HG03139 (cell line): Measurements from ENCODE around the gene HOXD12.

Experiments
- ATAC-seq: cut with Tn5 transposase; IDR thresholded peaks from one replicate; pipeline ENCODE4 v1.9.1; 2021; ENCODE audit not compliant: unreplicated experiment

HOXD12 gene, protein sequence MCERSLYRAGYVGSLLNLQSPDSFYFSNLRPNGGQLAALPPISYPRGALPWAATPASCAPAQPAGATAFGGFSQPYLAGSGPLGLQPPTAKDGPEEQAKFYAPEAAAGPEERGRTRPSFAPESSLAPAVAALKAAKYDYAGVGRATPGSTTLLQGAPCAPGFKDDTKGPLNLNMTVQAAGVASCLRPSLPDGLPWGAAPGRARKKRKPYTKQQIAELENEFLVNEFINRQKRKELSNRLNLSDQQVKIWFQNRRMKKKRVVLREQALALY

DNA sequence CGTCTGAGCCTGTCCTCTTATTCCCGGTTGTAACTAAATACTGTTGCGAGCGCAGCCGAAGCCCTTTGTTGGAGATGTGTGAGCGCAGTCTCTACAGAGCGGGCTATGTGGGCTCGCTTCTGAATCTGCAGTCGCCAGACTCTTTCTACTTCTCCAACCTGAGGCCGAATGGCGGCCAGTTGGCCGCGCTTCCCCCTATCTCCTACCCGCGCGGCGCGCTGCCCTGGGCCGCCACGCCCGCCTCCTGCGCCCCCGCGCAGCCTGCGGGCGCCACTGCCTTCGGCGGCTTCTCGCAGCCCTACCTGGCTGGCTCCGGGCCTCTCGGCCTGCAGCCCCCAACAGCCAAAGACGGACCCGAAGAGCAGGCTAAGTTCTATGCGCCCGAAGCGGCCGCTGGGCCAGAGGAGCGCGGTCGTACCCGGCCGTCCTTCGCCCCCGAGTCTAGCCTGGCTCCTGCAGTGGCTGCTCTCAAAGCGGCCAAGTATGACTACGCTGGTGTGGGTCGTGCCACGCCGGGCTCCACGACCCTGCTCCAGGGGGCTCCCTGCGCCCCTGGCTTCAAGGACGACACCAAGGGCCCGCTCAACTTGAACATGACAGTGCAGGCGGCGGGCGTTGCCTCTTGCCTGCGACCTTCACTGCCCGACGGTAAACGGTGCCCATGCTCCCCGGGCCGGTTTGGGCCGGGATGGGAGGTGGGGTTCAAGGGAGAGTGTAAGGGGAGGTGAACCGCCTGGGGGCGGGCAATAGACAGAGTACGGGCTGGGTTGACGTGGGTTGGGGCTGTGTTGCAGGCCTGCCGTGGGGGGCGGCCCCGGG is at the start of gene HOXD12:
HOXD12 (plus strand) TSS at position 68 of the 819 bp plus-strand sequence; CDS start at position 75, 7 bp downstream.
- no peak for ATAC-seq

DNA sequence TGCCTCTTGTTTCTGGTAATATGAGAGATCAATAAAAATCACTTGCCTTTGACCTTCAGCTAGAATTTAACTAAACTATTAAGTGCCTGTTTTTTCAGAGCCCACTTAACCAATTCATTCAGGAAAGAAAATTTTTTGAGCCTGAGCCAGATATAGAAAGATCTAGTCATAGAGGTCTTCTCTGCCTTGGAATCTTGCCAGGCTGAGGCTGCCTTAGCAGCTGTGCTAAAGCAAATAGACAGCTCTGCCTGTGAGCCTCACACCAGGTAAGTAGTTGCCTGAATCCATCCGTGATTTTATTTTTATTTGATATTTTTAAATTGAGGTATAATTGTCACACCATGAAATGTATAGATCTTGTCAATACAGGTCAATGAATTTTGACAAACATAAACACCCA is 43.2 kb upstream of the HOXD12 start:
- no peak for ATAC-seq

DNA sequence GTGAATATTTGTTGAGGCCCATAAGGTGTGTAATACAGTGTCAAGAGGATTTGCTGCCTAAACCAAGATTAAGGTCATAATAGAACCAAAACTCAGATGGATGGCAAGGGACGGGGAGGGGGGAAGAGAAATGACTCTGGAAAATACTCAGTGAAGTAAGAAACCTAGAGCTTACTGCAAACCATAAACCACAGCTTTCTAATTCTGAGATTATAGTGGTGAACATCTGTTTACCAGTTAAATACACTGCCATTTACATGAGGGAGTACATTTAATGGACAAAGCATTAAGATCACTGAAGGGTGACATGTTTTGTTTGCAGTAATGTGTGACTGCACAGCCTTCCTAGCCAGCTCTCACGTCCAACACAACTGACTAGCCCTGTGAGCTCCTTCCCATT is 35.6 kb upstream of the HOXD12 start:
- no peak for ATAC-seq

DNA sequence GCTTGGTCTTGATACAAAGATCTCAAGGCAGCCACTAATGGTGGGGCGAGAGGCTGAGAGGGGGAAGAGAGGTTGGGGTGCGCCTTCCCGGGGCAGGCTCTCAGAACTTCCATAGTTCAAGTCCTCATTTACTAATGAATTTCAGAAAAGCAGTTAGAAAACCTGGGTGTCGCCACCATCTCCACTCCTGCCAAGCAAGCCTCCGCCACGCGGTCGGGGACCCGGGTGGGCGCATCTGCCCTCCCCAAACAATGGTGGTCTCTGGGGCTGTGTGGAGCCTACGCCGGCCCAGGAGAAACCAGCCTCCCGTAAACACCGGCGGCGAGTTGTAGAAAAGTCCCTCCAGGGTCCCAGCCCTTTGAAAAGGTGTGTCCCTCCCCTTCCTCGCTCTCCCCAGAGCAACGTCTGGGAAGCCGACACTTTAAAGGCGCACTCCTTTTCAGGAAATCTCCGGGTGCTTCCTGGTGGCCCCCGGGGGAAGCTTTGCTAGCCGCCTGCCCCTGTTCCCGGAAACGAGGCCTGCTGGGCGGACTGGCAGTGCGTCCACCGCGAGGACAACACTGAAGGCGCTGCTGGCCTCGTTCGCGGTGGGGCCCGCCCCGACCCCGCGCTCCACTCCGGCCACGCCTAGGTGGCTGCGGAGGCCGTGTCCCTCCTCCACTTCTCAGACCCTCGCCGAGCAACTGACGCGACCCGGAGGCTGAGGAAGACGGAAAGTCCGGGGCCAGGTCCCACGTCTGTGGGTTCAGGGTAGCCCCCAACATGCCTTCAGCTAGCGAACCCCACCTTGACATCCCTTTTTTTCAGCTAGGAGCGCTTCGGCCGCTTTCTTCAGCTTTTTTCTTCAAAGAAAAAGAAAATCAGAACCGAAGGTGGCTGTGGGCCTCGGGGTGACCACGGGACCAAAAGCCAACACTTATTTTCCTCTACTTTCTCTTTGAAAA is 32.7 kb upstream of the HOXD12 start:
- ATAC-seq, result no peak

DNA sequence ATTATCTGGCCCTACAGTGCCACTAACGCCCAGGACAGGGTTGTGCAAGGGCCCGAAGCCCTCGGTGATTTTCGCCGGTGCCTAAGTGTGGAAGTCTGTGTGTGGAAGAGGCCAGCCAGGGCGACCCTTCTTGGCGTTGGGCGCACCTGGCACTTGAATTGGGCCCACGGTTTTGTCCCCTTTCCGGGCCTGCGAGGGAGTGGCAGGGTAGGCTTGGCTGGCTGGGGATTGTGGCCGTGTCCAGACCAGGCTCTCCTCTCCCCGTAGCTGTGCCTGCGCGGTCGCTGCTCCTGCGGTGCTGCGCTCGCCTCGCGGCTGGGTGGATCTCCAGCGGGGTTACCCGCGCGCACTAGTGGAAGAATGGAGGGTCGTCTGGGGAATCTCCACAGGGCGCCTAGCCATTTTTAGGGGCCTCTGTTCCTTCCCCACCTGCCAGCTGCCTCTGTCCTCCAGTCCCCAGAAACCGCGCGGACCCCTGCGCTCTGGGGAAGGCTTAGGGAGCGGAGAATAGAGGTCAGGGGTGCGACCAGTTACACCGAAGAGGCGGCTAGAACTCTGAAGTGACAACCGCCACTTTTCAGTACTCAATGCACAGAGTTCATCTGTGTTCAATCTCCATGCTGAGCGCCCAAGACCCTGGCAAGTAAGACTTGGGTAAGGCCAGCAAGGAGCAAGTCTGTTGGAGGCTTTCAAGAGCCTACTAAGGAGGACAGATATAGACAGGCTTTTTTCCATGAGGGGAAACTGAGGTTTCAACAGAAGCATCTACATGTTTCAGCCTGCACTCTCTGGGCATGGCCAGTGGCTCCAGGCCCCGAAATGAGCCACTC is 31.8 kb upstream of the HOXD12 start:
- ATAC-seq, result no peak

DNA sequence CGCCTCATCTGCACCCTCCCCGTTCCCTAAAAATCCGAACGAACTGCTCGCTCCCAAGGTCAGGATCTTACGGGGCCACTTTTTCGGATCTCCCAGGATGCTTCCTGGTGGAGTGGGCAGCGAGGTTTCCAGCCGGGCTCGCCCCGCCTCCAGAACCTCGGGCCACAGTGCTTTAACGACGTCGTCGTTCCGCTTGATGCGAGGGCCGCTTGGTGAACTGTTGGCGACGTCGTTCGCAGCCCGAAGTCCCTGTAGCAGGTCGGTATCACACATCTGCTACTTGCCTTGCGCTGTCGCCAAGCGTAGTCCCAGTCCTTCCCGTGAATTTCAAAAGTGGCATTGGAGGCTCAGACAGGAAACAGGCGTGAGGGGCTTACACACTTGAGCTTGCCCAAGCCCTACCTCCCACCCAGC is 31.2 kb upstream of the HOXD12 start:
- ATAC-seq, result no peak

DNA sequence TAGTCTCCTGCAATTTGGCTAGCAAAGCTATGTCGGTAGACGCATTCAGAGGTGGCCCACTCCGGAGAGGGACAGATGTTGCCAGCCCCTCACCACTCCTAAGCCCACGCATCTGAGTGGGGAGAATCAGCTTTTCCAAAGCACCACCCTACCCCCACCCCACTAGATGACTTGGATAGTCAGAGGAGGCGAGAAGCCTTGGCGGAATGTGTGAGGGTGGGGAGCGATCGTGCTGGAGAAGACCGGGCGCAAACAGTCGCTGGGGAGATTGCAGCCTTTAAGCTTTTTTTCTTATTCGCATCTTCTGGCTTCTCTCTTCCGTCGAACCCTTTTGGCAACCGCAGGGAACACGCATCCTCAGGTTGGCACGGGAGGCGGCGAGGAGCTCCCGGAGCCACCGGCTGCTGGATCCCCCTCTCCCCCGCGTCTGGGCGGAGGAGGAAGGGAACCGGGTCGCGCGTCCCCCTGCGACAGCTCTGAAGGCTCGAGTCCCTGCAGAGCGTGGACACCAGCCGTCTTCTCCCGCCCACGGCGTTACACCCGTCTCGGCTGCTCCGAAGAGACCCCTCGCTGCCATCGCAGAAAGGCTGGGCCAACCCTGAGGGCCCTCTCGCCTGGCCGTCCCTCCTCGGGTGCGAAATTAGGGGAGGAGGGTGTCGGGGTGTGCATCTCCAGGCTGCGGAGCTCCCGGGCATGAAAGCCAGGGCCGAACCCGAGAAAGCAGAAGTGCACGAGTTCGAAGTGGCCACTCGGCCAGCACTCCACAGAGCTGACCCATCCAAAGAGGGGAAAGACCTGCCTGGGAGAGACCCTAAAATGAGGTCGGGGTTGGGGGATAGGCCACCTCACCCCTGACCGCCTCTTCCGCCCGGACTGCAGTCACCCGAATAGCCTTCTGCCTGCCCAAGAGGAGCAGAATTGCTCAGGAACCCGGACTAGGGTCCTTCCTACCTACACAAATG is 28.0 kb upstream of the HOXD12 start:
- no peak for ATAC-seq

DNA sequence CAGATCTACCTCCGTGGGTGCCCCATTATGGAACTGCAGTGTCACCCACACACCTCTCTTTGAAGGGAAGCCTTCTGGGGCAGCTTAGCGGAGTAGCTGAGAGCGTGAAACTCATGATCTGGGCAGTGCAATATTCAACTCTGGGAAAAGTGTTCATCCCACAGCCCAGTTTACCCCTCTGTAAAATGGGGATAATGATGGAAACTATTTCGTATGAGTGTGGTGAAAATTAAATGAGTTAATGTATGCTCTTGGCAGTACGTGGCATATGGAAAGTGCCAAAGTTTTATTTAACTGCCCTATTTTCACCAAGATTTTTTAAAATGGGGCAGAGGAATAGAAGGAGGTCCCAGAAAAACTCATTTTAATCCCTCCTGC is 27.3 kb upstream of the HOXD12 start:
- no peak for ATAC-seq

DNA sequence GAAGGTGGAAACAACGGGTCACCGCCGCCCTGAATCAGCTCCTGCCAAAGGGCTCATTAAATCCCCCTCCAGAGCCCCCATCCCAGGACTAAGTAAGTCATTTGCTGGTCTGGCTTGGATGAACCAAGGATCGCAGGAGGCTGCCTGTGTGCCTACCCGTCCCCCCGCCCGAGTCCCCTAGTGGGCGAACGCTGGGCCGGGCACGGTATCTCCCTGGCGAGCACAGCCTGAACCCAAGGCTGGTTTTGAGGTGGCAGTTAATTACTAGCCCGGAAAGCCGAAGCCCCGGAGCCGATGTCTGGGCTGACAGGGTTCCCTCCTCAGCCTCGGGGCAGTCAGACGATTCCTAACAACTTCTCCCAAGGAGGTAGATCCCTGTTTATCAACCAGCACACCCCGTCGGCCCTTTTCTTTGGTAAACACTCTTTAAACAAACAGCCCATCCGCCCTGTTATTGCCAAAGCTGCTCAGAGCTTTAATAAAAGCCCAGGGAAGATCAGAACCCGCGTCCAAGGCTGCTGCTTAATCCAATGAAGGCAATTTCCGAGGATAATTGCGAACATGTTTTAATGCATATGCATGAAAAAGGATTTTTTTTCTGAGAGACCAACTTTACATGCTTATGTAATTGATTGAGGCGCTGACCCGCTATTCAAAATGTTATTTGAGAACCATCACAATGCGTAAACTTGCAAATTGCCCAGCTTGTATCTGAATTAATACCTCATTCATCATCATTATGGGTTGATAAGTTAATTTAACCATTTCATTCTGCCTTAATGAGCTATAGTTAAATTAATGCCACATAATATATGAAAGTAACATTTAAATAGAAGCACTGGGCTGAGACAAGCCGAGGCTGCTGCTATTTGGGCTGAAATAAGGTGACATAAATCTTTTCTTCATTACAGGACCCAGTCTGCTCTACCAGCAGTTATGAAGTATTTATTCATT is 26.4 kb upstream of the HOXD12 start:
- no peak for ATAC-seq

DNA sequence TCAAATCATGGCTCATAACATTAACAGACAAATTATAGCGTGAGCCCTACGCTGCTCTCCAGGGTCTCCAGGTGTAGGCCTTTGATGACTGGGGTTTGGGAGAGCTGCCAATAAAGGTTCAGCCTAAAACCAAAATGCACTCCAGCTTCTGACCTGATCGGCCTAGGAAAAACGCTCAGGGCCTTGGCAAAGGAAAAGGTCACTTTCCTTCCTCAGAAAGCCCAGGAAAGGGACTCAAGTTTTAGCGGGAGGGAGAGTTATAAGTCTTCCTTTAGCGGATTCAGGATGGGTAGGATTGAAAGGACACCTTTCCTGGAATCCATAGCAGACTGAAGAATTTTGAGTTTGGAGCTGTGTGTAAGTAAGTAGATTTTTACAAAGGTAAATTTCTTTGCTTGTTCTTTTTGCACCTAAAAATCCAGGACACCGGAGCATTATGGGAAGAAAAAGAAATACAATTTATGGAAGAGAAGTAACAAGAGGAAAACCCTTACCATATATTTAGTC is 24.6 kb upstream of the HOXD12 start:
- ATAC-seq, result no peak

DNA sequence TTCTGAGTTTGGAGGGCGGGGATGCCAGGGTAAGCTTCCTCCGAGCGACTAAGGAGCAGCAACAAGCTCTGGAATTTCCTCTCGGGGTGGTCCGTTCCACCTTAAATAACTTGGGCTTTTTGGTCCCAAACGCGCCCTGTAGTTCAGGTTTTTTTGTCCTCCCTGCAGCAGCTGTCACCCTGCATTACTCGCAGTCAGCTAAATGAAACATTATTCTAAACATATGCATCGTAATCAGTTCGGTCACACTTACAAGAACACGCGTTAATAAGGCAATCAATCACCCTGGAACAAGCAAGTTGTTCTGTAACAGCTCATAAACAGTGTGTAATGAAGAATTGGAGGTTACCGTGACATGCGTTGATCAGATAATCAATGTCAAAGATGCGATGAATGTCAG is 24.1 kb upstream of the HOXD12 start:
- no peak for ATAC-seq

DNA sequence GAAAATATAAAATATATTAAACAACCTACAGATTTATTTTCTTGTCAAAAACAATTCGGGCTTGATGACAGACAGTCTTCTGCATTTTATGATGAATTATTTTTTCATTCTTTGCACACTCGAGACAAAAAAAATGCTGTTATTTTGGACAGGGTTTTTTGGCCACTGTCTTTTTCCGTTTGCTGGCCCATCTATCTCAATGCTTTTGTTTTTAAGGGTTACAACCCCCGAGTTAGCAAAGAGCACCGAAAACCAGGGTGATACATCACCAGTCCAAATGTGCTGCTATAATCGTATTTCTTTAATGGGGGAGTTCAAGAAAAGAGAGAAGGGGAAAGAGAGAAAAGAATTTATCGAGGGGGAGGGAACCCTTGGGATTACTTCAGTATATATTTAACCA is 23.5 kb upstream of the HOXD12 start:
- no peak for ATAC-seq

DNA sequence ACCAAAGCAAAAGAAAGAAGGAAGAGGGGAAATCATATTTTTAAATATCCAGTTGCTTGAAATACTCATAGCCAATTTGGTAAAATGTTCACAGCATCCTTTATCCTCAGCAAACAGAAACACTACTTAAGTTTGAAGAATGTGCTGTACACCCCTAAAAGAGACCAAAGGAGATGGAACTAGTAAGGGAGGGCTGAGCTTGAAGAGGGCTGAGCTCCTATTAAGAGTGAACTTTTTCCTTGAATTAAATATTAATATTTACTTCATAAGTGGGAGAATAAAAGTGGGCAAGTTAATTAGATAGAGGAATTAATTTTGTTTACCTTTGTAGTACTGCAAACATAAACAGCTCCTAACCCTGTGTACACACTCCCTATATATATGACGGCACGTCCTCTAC is 22.8 kb upstream of the HOXD12 start:
- ATAC-seq, result no peak

DNA sequence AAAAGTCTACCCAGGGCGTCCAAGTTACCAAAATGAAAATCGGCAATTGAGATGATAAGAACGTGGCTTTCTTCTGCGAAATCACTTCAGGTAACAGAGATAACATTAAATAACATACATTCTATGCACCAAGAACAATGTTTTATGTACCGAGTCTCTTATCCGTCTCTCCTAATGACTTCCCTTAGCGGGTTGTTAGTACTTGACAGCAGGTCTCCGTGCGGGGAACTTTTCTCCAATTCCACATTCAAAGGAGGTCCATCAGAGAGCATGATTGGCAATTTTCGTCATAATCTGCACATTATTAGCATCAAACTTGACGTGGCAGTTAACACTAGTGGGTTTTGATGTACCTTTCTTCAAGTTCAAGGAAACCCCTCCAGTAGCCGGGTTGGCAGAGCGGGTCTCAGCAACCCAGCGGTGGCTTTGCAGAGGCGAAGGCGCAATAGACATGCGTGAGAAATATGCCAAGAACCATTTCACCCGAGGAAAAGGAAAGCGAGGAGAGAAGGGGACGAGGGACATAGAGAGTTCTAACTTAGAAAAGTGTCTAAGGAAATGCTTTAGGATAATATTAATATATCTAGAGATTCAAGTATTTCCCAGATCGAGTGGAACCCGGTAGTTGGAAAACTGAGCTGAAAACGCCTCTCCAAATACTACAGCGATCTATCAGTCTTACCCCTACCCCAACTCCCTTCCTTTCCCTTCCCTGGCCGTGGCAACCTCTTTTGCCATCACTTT is 20.9 kb upstream of the HOXD12 start:
- ATAC-seq, result no peak

DNA sequence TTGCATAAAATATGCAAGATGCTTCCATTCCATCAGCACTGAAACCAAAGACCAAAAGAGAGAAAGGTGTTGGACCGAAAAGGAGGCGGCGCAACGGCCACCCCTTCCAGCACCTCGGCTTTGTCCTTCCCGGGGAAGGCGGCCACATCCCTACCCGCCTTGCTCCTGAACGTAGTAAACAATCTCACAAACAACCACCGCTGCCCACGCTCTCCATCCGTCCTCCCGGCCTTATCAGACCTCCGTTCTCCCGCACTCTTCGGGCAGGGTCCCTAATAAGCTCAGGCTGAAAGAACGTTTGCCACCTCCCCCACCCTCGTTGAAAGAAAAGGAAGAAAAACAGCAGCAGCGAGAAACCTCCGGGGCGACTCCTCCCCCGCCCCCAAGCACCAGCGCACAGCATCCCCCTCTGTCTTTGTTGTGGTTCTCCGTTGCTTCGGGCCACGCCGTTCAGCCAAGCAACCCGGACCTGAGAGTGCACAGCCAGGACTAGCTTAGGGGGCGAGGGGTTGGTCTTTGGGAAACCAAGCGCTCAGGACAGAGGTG is 20.2 kb upstream of the HOXD12 start:
- no peak for ATAC-seq

DNA sequence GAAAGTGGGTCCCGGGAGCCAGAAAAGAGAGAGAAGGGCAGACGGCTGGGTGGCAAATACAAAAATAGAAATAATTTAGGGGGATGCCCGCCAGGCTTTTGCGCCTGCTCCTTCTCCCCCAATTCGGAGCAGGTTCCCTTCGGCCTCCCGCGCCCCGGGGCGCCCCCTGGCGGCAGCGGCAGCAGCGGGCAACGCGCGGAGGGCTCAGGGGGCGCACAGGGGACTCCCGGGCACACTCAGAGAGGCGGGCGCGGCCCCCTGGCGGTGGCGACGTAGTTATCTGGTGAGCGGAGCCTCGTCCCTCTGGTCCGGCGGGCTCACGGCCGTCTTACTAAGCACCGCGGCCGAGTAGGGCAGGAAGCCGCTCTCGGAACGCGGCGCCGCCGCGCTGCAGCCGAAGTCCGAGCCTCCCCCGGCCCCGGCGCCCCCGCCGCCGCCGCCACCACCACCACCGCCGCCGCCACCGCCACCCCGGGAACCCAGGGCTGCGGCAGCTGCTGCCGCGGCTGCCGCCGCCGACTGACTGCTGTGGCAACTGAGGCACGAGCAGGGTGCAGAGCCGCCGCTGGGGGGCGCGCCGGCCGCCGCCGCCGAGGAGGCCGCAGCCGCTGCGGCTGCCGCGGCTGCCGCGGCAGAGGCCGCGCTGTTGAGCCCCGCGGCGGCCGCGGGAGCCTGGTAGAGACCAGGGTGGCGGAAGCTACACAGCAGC is 19.6 kb upstream of the HOXD12 start:
- ATAC-seq, result no peak
